ENCODE data around the gene CXCL17. TPM values are rescaled to one million over a fixed set of nuclear protein-coding genes. Genes with fewer than 3 reads are reported as not detected.
"Not testable (repeated sequence)": the region's sequence is repeated elsewhere in the genome, so short reads cannot be mapped to it uniquely, and the experiment has no call there.

CXCL17 gene
- not detected in 2 replicates for total RNA-seq

GRCh38 chr19:42442833-42443232, at the start of gene CXCL17:
TSS of gene CXCL17 (minus strand) at chr19:42442946. CDS start at chr19:42442832, 114 bp downstream.
- DNase-seq (ENCODE audit: low read depth in 2 of 2), result no peak

GRCh38 chr19:42488783-42489521, 46.2 kb upstream of the CXCL17 start:
- no peak for DNase-seq (ENCODE audit: low read depth in 2 of 2)

GRCh38 chr19:42487798-42488178, 45.0 kb upstream of the CXCL17 start:
- DNase-seq (ENCODE audit: low read depth in 2 of 2), result no peak

- DNase-seq (ENCODE audit: low read depth in 2 of 2), result no peak
These were observed 44.5 kb upstream of the CXCL17 start for GRCh38 chr19:42487032-42487797.

- not testable (repeated sequence) for DNase-seq (ENCODE audit: low read depth in 2 of 2)
These were observed 42.3 kb upstream of the CXCL17 start for GRCh38 chr19:42485036-42485435.

GRCh38 chr19:42480335-42481095, 37.8 kb upstream of the CXCL17 start:
- DNase-seq (ENCODE audit: low read depth in 2 of 2), result peak; percentile 45 to 70

GRCh38 chr19:42479736-42480135, 37.0 kb upstream of the CXCL17 start:
- DNase-seq (ENCODE audit: low read depth in 2 of 2), result no peak

- no peak for DNase-seq (ENCODE audit: low read depth in 2 of 2)
These were observed 36.1 kb upstream of the CXCL17 start for GRCh38 chr19:42478765-42479311.

- no peak for DNase-seq (ENCODE audit: low read depth in 2 of 2)
These were observed 35.2 kb upstream of the CXCL17 start for GRCh38 chr19:42477933-42478332.

GRCh38 chr19:42477117-42477516, 34.4 kb upstream of the CXCL17 start:
- DNase-seq (ENCODE audit: low read depth in 2 of 2), result no peak

GRCh38 chr19:42475366-42475765, 32.6 kb upstream of the CXCL17 start:
- DNase-seq (ENCODE audit: low read depth in 2 of 2), result no peak

GRCh38 chr19:42474743-42475142, 32.0 kb upstream of the CXCL17 start:
- DNase-seq (ENCODE audit: low read depth in 2 of 2), result no peak

- DNase-seq (ENCODE audit: low read depth in 2 of 2), result no peak
These were observed 30.9 kb upstream of the CXCL17 start for GRCh38 chr19:42473686-42474085.

GRCh38 chr19:42472402-42473147, 29.8 kb upstream of the CXCL17 start:
- no peak for DNase-seq (ENCODE audit: low read depth in 2 of 2)

- no peak for DNase-seq (ENCODE audit: low read depth in 2 of 2)
These were observed 29.0 kb upstream of the CXCL17 start for GRCh38 chr19:42471554-42472249.

GRCh38 chr19:42469311-42470235, 26.8 kb upstream of the CXCL17 start:
- peak in 1 of 2 donors; percentile 32 for DNase-seq (ENCODE audit: low read depth in 2 of 2)

- DNase-seq (ENCODE audit: low read depth in 2 of 2), result peak; percentile 47 to 50
These were observed 25.6 kb upstream of the CXCL17 start for GRCh38 chr19:42468273-42468796.

- DNase-seq (ENCODE audit: low read depth in 2 of 2), result peak in 1 of 2 donors; percentile 77
These were observed 24.5 kb upstream of the CXCL17 start for GRCh38 chr19:42467183-42467760.
